Stimulated activated CD4-positive, alpha-beta T cell treated with anti-CD3 and anti-CD28 coated beads, Interleukin-1b, Interleukin-23, amount 100 ng/mL, for 48 hours (primary cell): ENCODE data around the gene TBR1.

Experiments used
- DNase-seq: peaks from one replicate; pipeline ENCODE4 v3.0.0-alpha.2; 2020

Gene TBR1

GRCh38 chr2:161415034-161415986 lies 787 bp upstream of the TBR1 start:
- DNase-seq: no peak

- no peak for DNase-seq
Observed at GRCh38 chr2:161416708-161417437, 776 bp downstream of the TBR1 start.

GRCh38 chr2:161417438-161418274 lies 1.6 kb downstream of the TBR1 start:
- DNase-seq: no peak

GRCh38 chr2:161418275-161418714 lies 2.2 kb downstream of the TBR1 start:
- DNase-seq: no peak

GRCh38 chr2:161418715-161419637 lies 2.9 kb downstream of the TBR1 start:
- DNase-seq: no peak

- no peak for DNase-seq
Observed at GRCh38 chr2:161419638-161420190, 3.6 kb downstream of the TBR1 start.

GRCh38 chr2:161420406-161421074 lies 4.4 kb downstream of the TBR1 start:
- no peak for DNase-seq

- DNase-seq: no peak
Observed at GRCh38 chr2:161421686-161422085, 5.6 kb downstream of the TBR1 start.

- no peak for DNase-seq
Observed at GRCh38 chr2:161422816-161423403, 6.8 kb downstream of the TBR1 start.

- DNase-seq: no peak
Observed at GRCh38 chr2:161423421-161424393, 7.6 kb downstream of the TBR1 start.

- no peak for DNase-seq
Observed at GRCh38 chr2:161424394-161424769, 8.3 kb downstream of the TBR1 start.

- DNase-seq: no peak
Observed at GRCh38 chr2:161424891-161425727, 9.0 kb downstream of the TBR1 start.

- no peak for DNase-seq
Observed at GRCh38 chr2:161425728-161426454, 9.8 kb downstream of the TBR1 start.

GRCh38 chr2:161426455-161426921 lies 10.4 kb downstream of the TBR1 start:
- no peak for DNase-seq

- no peak for DNase-seq
Observed at GRCh38 chr2:161426922-161427663, 11.0 kb downstream of the TBR1 start.

GRCh38 chr2:161427664-161428587 lies 11.8 kb downstream of the TBR1 start:
- no peak for DNase-seq
